Measurements from ENCODE around the gene NCMAP. TPM values are rescaled to one million over a fixed set of nuclear protein-coding genes. Genes with fewer than 3 reads are reported as not detected.
"Not testable (repeated sequence)": the region's sequence is repeated elsewhere in the genome, so short reads cannot be mapped to it uniquely, and the experiment has no call there.

Gene NCMAP
- total and polyA plus RNA-seq, 7 experiments from 2014 or later = 0.10 to 0.13 (median 0.12) TPM; not detected in 4

- intact Hi-C loops (cut with micrococcal nuclease) = no loop called here
- H3K9me3 Mint-ChIP-seq = no peaks in the 10 kb centered on the region
- peaks cover 3 to 28% (median 8%) of the 10 kb centered on the region in 3 experiments for H3K36me3 ChIP-seq (ENCODE audit: control insufficient read depth in 2 of 3, insufficient read depth in 3 of 3, low read length in 3 of 3)
- H3K4me1 Mint-ChIP-seq = peaks cover 43 to 94% (median 78%) of the 10 kb centered on the region in 7 donors
- peak overlapping the region in 9 of 10 donors; percentile 6 to 84 (median 62) for H3K4me3 Mint-ChIP-seq
- no peaks in the 10 kb centered on the region for H3K9me3 ChIP-seq (ENCODE audit: control insufficient read depth in 2 of 3, low read length in 3 of 3)
- H3K27me3 ChIP-seq (ENCODE audit: control insufficient read depth in 2 of 2, insufficient read depth in 2 of 2, low read length in 2 of 2) = no peaks in the 10 kb centered on the region
- ChIA-PET POLR2A (interaction anchor here (0.8 to 27.5 kb wide), 7 partner anchors 8 to 73 kb away, joined by 3 to 929 read pairs (median 6); partner anchors contain the start of gene RCAN3), CTCF (interaction anchor here (0.6 to 1.4 kb wide), 5 partner anchors 11 to 102 kb away, joined by 3 to 5 read pairs (median 3); no protein-coding TSS in a partner anchor)
- H3K27me3 Mint-ChIP-seq = no peaks in the 10 kb centered on the region
- peak overlapping the region; percentile 30 for H3K27ac ChIP-seq (ENCODE audit: low read depth, low read length)
- peaks cover 21 to 54% (median 39%) of the 10 kb centered on the region in 5 donors for H3K36me3 Mint-ChIP-seq
- peak overlapping the region in 8 of 9 donors; percentile 15 to 93 (median 85) for H3K27ac Mint-ChIP-seq
- ATAC-seq (no peak), DNase-seq (no peak)
- H3K4me1 ChIP-seq (ENCODE audit: control insufficient read depth in 2 of 2, insufficient read depth in 2 of 2, low read length in 2 of 2) = peaks cover 22 to 74% of the 10 kb centered on the region in 2 donors
- H3K4me3 ChIP-seq (ENCODE audit: low read length) = no peak overlapping the region
Observed at GRCh38 chr1:24514946-24515345, 40.9 kb upstream of the NCMAP start.

GRCh38 chr1:24515671-24516209 lies 40.1 kb upstream of the NCMAP start:
- H3K9me3 ChIP-seq (ENCODE audit: control insufficient read depth in 2 of 3, low read length in 3 of 3); ATAC-seq; H3K27me3 ChIP-seq (ENCODE audit: control insufficient read depth in 2 of 2, insufficient read depth in 2 of 2, low read length in 2 of 2); H3K4me3 ChIP-seq (ENCODE audit: low read length); H3K9me3 Mint-ChIP-seq; DNase-seq; H3K27me3 Mint-ChIP-seq; H3K27ac ChIP-seq (ENCODE audit: low read depth, low read length); intact Hi-C loops (cut with micrococcal nuclease): not testable (repeated sequence)
- CTCF ChIA-PET = interaction anchor here (0.7 to 1.5 kb wide), 8 partner anchors 10 to 103 kb away, joined by 3 to 7 read pairs (median 4); no protein-coding TSS in a partner anchor
- peak overlapping the region in 7 of 9 donors; percentile 22 to 93 (median 83) for H3K27ac Mint-ChIP-seq
- POLR2A ChIA-PET = interaction anchor here (0.6 to 27.5 kb wide), 9 partner anchors 9 to 733 kb away, joined by 3 to 929 read pairs (median 6); partner anchors contain the start of gene RCAN3
- peak overlapping the region in 8 of 10 donors; percentile 44 to 84 (median 68) for H3K4me3 Mint-ChIP-seq
- H3K36me3 ChIP-seq (ENCODE audit: control insufficient read depth in 2 of 3, insufficient read depth in 3 of 3, low read length in 3 of 3) = peaks cover 3 to 32% (median 8%) of the 10 kb centered on the region in 3 experiments
- H3K4me1 Mint-ChIP-seq = peaks cover 35 to 93% (median 76%) of the 10 kb centered on the region in 7 donors
- peaks cover 14 to 53% (median 37%) of the 10 kb centered on the region in 5 donors for H3K36me3 Mint-ChIP-seq
- peaks cover 18 to 66% of the 10 kb centered on the region in 2 donors for H3K4me1 ChIP-seq (ENCODE audit: control insufficient read depth in 2 of 2, insufficient read depth in 2 of 2, low read length in 2 of 2)

- Histone ChIP-seq H3K9me3 (ENCODE audit: control insufficient read depth in 2 of 3, low read length in 3 of 3) (no peaks in the 10 kb centered on the region), H3K36me3 (ENCODE audit: control insufficient read depth in 2 of 3, insufficient read depth in 3 of 3, low read length in 3 of 3) (peaks cover 3 to 32% (median 8%) of the 10 kb centered on the region in 3 experiments), H3K4me3 (ENCODE audit: low read length) (no peak overlapping the region), H3K27me3 (ENCODE audit: control insufficient read depth in 2 of 2, insufficient read depth in 2 of 2, low read length in 2 of 2) (no peaks in the 10 kb centered on the region), H3K27ac (ENCODE audit: low read depth, low read length) (no peak overlapping the region), H3K4me1 (ENCODE audit: control insufficient read depth in 2 of 2, insufficient read depth in 2 of 2, low read length in 2 of 2) (peaks cover 17 to 58% of the 10 kb centered on the region in 2 donors)
- DNase-seq (no peak), ATAC-seq (no peak)
- POLR2A ChIA-PET = interaction anchor here (0.5 to 27.5 kb wide), 5 partner anchors 12 to 407 kb away, joined by 3 to 929 read pairs (median 3); partner anchors contain the start of gene RCAN3
- CTCF ChIA-PET = interaction anchor here (0.7 to 1.5 kb wide), 6 partner anchors 8 to 100 kb away, joined by 3 to 7 read pairs (median 3); no protein-coding TSS in a partner anchor
- Mint-ChIP-seq H3K9me3 (peaks cover 0 to 3% (median 0%) of the 10 kb centered on the region in 11 donors), H3K4me1 (peaks cover 29 to 93% (median 77%) of the 10 kb centered on the region in 7 donors), H3K4me3 (peak overlapping the region in 8 of 10 donors; percentile 16 to 75 (median 56)), H3K36me3 (peaks cover 11 to 51% (median 36%) of the 10 kb centered on the region in 5 donors), H3K27me3 (no peaks in the 10 kb centered on the region), H3K27ac (peak overlapping the region; percentile 27 to 89 (median 79))
- intact Hi-C loops (cut with micrococcal nuclease) = no loop called here
Observed at GRCh38 chr1:24516506-24516905, 39.4 kb upstream of the NCMAP start.

DNA sequence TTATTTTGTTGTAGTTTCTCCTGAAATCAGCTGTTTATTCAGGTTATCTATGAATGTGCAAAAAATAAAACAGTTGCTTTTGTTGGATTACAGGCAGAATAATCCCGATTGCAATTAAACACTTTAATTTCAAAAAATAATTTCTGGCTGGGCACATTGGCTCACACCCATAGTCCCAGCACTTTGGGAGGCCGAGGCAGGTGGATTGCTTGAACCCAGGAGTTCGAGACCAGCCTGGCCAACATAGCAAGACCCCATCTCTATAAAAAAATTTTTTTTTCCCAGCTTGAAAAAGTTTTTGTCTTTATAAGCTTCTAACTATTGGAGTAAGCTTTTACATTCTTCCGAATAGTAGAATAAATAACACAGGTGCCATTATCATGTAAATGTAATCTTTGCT lies 38.0 kb upstream of the NCMAP start:
- Mint-ChIP-seq H3K4me3 (peak overlapping the region in 2 of 10 donors; percentile 19 to 47), H3K36me3 (peaks cover 7 to 50% (median 28%) of the 10 kb centered on the region in 5 donors), H3K9me3 (peaks cover 0 to 3% (median 0%) of the 10 kb centered on the region in 11 donors), H3K27me3 (no peaks in the 10 kb centered on the region), H3K4me1 (peaks cover 25 to 93% (median 77%) of the 10 kb centered on the region in 7 donors), H3K27ac (peak overlapping the region in 5 of 9 donors; percentile 20 to 89 (median 26))
- ChIA-PET CTCF (interaction anchor here (0.6 to 1.5 kb wide), 5 partner anchors 8 to 127 kb away, joined by 3 to 5 read pairs (median 4); no protein-coding TSS in a partner anchor), POLR2A (interaction anchor here (1.2 to 4.3 kb wide), 4 partner anchors 13 to 103 kb away, joined by 3 to 64 read pairs (median 8); partner anchors contain the start of genes NIPAL3 and RCAN3)
- ATAC-seq = no peak
- H3K27ac ChIP-seq (ENCODE audit: low read depth, low read length) = no peak overlapping the region
- no peaks in the 10 kb centered on the region for H3K27me3 ChIP-seq (ENCODE audit: control insufficient read depth in 2 of 2, insufficient read depth in 2 of 2, low read length in 2 of 2)
- no peak overlapping the region for H3K4me3 ChIP-seq (ENCODE audit: low read length)
- peaks cover 11 to 53% of the 10 kb centered on the region in 2 donors for H3K4me1 ChIP-seq (ENCODE audit: control insufficient read depth in 2 of 2, insufficient read depth in 2 of 2, low read length in 2 of 2)
- peaks cover 3 to 41% (median 8%) of the 10 kb centered on the region in 3 experiments for H3K36me3 ChIP-seq (ENCODE audit: control insufficient read depth in 2 of 3, insufficient read depth in 3 of 3, low read length in 3 of 3)
- DNase-seq = no peak
- intact Hi-C loops (cut with micrococcal nuclease) = loop anchor here in 1 of 2 donors (1.0 kb wide), 1 partner anchor 10 kb away; no protein-coding TSS in a partner anchor
- H3K9me3 ChIP-seq (ENCODE audit: control insufficient read depth in 2 of 3, low read length in 3 of 3) = no peaks in the 10 kb centered on the region

DNA sequence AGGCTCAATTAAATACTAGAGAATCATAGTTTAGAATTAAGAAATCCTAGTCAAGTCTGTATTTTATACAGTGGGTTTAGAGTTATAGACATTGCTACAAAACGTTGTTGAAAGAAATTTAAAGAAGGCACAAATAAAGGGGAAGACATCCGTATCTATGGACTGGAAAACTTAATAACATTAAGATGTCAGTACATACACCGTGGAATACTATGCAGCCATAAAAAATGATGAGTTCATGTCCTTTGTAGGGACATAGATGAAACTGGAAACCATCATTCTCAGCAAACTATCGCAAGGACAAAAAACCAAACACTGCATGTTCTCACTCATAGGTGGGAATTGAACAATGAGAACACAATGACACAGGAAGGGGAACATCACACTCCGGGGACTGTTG lies 35.6 kb upstream of the NCMAP start:
- DNase-seq; H3K9me3 ChIP-seq (ENCODE audit: control insufficient read depth in 2 of 3, low read length in 3 of 3); intact Hi-C loops (cut with micrococcal nuclease); ATAC-seq; CTCF ChIA-PET; H3K27me3 Mint-ChIP-seq; H3K4me3 ChIP-seq (ENCODE audit: low read length); H3K9me3 Mint-ChIP-seq; H3K27me3 ChIP-seq (ENCODE audit: control insufficient read depth in 2 of 2, insufficient read depth in 2 of 2, low read length in 2 of 2); H3K27ac ChIP-seq (ENCODE audit: low read depth, low read length): not testable (repeated sequence)
- peak overlapping the region in 8 of 9 donors; percentile 38 to 88 (median 70) for H3K27ac Mint-ChIP-seq
- Histone ChIP-seq H3K4me1 (ENCODE audit: control insufficient read depth in 2 of 2, insufficient read depth in 2 of 2, low read length in 2 of 2) (peaks cover 0 to 37% of the 10 kb centered on the region in 2 donors), H3K36me3 (ENCODE audit: control insufficient read depth in 2 of 3, insufficient read depth in 3 of 3, low read length in 3 of 3) (peaks cover 3 to 44% (median 8%) of the 10 kb centered on the region in 3 experiments)
- peaks cover 7 to 50% (median 34%) of the 10 kb centered on the region in 5 donors for H3K36me3 Mint-ChIP-seq
- H3K4me1 Mint-ChIP-seq = peaks cover 25 to 91% (median 70%) of the 10 kb centered on the region in 7 donors
- peak overlapping the region in 4 of 10 donors; percentile 13 to 57 (median 23) for H3K4me3 Mint-ChIP-seq
- POLR2A ChIA-PET = interaction anchor here (0.6 to 4.3 kb wide), 3 partner anchors 10 to 27 kb away, joined by 4 to 64 read pairs (median 5); partner anchors contain the start of gene RCAN3

GRCh38 chr1:24525606-24526005 lies 30.3 kb upstream of the NCMAP start:
- ATAC-seq = no peak
- Mint-ChIP-seq H3K36me3 (peaks cover 7 to 36% (median 33%) of the 10 kb centered on the region in 5 donors), H3K27ac (peak overlapping the region in 8 of 9 donors; percentile 30 to 92 (median 85)), H3K4me3 (peak overlapping the region in 8 of 10 donors; percentile 7 to 68 (median 43)), H3K9me3 (no peaks in the 10 kb centered on the region), H3K27me3 (no peaks in the 10 kb centered on the region), H3K4me1 (peaks cover 26 to 87% (median 70%) of the 10 kb centered on the region in 7 donors)
- no peak overlapping the region for H3K4me3 ChIP-seq (ENCODE audit: low read length)
- no peak for DNase-seq
- ChIA-PET CTCF (interaction anchor here (0.6 to 4.2 kb wide), 10 partner anchors 10 to 327 kb away, joined by 3 to 43 read pairs (median 5); partner anchors contain the start of genes NIPAL3, RCAN3 and STPG1), POLR2A (interaction anchor here (0.9 to 7.3 kb wide), 9 partner anchors 11 to 110 kb away, joined by 3 to 99 read pairs (median 8); partner anchors contain the start of genes NIPAL3 and RCAN3)
- intact Hi-C loops (cut with micrococcal nuclease) = loop anchor here (2.0 to 5.0 kb wide), 3 partner anchors 61 to 109 kb away; no protein-coding TSS in a partner anchor
- peak overlapping the region; percentile 40 for H3K27ac ChIP-seq (ENCODE audit: low read depth, low read length)
- peaks cover 0 to 49% of the 10 kb centered on the region in 2 donors for H3K4me1 ChIP-seq (ENCODE audit: control insufficient read depth in 2 of 2, insufficient read depth in 2 of 2, low read length in 2 of 2)
- H3K36me3 ChIP-seq (ENCODE audit: control insufficient read depth in 2 of 3, insufficient read depth in 3 of 3, low read length in 3 of 3) = peaks cover 0 to 26% (median 0%) of the 10 kb centered on the region in 3 experiments
- no peaks in the 10 kb centered on the region for H3K27me3 ChIP-seq (ENCODE audit: control insufficient read depth in 2 of 2, insufficient read depth in 2 of 2, low read length in 2 of 2)
- H3K9me3 ChIP-seq (ENCODE audit: control insufficient read depth in 2 of 3, low read length in 3 of 3) = no peaks in the 10 kb centered on the region
